A673 (cell line): ENCODE data around the gene ROR1. TPM values are rescaled to one million over a fixed set of nuclear protein-coding genes. Genes with fewer than 3 reads are reported as not detected.

ENCODE experiments used
- BruUV-seq: library from RNA; stranded (reverse); fragments of 400-500 nt; replicated peaks from 2 replicates; lab custom pipeline; 2021; lab: Mats Ljungman, UMichigan
- CTCF ChIA-PET: fragments of 300-600 bp; sonication (Branson Sonifier 250); formaldehyde crosslinking; loops from one replicate; lab custom pipeline; 2022; ENCODE audit warnings: antibody characterized with exemption; lab: Charles Lee
- POLR2A ChIA-PET: fragments of 300-600 bp; sonication (Branson Sonifier 250); formaldehyde crosslinking; loops from one replicate; lab custom pipeline; 2022; ENCODE audit warnings: antibody characterized with exemption; ENCODE audit not compliant: low non-redundant PET; lab: Charles Lee
- DNase-seq: peaks from one replicate; pipeline ENCODE4 v3.0.0-alpha.2; 2015; ENCODE audit warnings: low spot score
- H3K27ac ChIP-seq: fragments of 200-600 bp; sonication (generic); 2 replicates; pipeline ENCODE4 v1.5.1; 2016; ENCODE audit warnings: mixed run types, low read depth, mild to moderate bottlenecking, mixed read lengths, antibody characterized with exemption, low read length; ENCODE audit not compliant: poor library complexity, severe bottlenecking
- H3K27me3 ChIP-seq: fragments of 200-600 bp; sonication (generic); replicated peaks from 2 replicates; pipeline ENCODE4 v1.6.1; 2017; ENCODE audit warnings: mixed run types, low read depth, mild to moderate bottlenecking, mixed read lengths, antibody characterized with exemption, low read length; ENCODE audit not compliant: insufficient read depth, poor library complexity
- H3K36me3 ChIP-seq: fragments of 200-600 bp; sonication (generic); 2 replicates; pipeline ENCODE4 v1.6.1; 2016; ENCODE audit warnings: mixed run types, mild to moderate bottlenecking, mixed read lengths, antibody characterized with exemption, low read length; ENCODE audit not compliant: insufficient read depth, poor library complexity, severe bottlenecking
- H3K4me1 ChIP-seq: fragments of 200-600 bp; sonication (generic); 2 replicates; pipeline ENCODE4 v1.6.1; 2017; ENCODE audit warnings: mixed run types, mild to moderate bottlenecking, mixed read lengths, antibody characterized with exemption, low read length; ENCODE audit not compliant: insufficient read depth, poor library complexity, severe bottlenecking
- H3K4me3 ChIP-seq: fragments of 200-600 bp; sonication (generic); 2 replicates; pipeline ENCODE4 v1.5.1; 2016; ENCODE audit warnings: low read depth, mixed run types, mild to moderate bottlenecking, mixed read lengths, low read length; ENCODE audit not compliant: poor library complexity, severe bottlenecking
- H3K9me3 ChIP-seq: fragments of 200-600 bp; sonication (generic); 2 replicates; pipeline ENCODE4 v1.6.1; 2016; ENCODE audit warnings: mixed run types, low read depth, mild to moderate bottlenecking, mixed read lengths, antibody characterized with exemption, low read length; ENCODE audit not compliant: poor library complexity, severe bottlenecking
- EZH2 ChIP-seq: fragments of 200-600 bp; sonication (generic); IDR thresholded peaks from 2 replicates; pipeline ENCODE4 v1.6.1; 2017; ENCODE audit warnings: borderline replicate concordance, low read depth, mild to moderate bottlenecking, mixed read lengths, antibody characterized with exemption, low read length; ENCODE audit not compliant: poor library complexity, severe bottlenecking
- intact Hi-C: fragments of 100-400 bp; cut with micrococcal nuclease; formaldehyde crosslinking; loops from one replicate; pipeline ENCODE4 v1.10.0; 2022; ENCODE audit not compliant: unreplicated experiment
- total RNA-seq: library from RNA; stranded (reverse); gene quantifications from 2 replicates; pipeline ENCODE4 v1.2.3, GENCODE V29; 2021
- TF ChIP-seq, protein P1 (sequence below): fragments of 300-800, 200-600 bp; sonication (generic); conservative IDR thresholded peaks from 2 replicates; pipeline ENCODE4 v1.5.1; 2017; ENCODE audit warnings: low read depth, mild to moderate bottlenecking, antibody characterized with exemption, low read length, moderate library complexity, mixed read lengths

Gene ROR1
- total RNA-seq, 1 experiment from 2014 or later, result 7.4 TPM

DNA sequence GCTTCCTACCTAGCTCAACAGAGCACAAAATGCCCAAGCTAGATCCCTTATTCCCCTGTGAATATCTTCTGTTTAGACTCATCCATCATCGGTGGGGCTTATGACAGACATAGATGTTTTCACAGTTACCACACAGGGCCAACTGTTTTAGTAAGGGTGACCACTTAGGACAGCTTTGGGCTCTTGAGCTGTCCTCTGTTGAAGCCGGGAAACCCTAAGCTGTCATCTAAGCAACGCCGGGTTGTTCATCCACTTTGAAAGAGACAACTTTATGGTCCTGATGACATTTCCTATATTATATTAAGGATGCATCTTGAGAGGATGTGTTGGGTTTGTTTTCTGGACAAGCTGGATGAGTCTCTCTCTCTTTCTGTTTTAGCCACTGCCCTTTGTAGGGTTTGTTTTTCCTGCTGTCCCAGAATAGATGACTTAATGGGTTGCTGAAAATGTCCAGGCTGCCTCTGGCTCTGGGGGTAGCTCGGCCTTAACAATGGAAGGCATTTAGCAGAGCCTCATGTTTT is 319.1 kb downstream of the ROR1 start:
- no peaks in the 10 kb centered on the region for H3K36me3 ChIP-seq
- DNase-seq, result no peak
- no peaks in the 10 kb centered on the region for H3K9me3 ChIP-seq
- intact Hi-C loops, result no loop called here
- H3K4me1 ChIP-seq, result no peaks in the 10 kb centered on the region
- POLR2A ChIA-PET, result interaction anchor here (0.6 kb wide), 1 partner anchor 397 kb away, joined by 10 read pairs; no protein-coding TSS in a partner anchor
- no peak overlapping the region for H3K4me3 ChIP-seq
- H3K27me3 ChIP-seq, result no peaks in the 10 kb centered on the region
- CTCF ChIA-PET, result no interaction called here
- BruUV-seq, result no TSS peak
- no peak overlapping the region for H3K27ac ChIP-seq
- TF ChIP-seq, protein P1, sequence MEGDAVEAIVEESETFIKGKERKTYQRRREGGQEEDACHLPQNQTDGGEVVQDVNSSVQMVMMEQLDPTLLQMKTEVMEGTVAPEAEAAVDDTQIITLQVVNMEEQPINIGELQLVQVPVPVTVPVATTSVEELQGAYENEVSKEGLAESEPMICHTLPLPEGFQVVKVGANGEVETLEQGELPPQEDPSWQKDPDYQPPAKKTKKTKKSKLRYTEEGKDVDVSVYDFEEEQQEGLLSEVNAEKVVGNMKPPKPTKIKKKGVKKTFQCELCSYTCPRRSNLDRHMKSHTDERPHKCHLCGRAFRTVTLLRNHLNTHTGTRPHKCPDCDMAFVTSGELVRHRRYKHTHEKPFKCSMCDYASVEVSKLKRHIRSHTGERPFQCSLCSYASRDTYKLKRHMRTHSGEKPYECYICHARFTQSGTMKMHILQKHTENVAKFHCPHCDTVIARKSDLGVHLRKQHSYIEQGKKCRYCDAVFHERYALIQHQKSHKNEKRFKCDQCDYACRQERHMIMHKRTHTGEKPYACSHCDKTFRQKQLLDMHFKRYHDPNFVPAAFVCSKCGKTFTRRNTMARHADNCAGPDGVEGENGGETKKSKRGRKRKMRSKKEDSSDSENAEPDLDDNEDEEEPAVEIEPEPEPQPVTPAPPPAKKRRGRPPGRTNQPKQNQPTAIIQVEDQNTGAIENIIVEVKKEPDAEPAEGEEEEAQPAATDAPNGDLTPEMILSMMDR, result no peak
- TF ChIP-seq EZH2, result no peak

DNA sequence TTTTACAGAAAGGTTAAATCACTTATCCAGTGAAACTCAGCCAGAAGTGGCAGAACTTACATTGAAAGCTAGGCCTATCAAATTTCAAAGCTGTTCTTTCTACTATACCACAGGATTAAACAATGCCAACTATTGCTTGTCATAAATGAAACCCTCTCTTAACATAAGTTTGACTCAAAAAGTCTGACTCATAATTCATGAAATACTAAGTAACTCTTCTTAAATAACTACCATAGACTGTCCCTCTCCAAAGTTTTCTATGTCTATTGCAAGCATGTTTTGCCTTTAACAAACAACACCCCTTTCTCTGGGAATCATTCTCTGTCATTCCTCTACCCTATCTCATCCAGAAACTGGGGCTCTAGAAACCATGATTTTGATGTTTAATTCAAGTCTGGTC is 320.1 kb downstream of the ROR1 start:
- Histone ChIP-seq H3K36me3 (no peaks in the 10 kb centered on the region), H3K9me3 (no peaks in the 10 kb centered on the region), H3K4me3 (no peak overlapping the region), H3K27ac (no peak overlapping the region), H3K4me1 (peaks cover 8% of the 10 kb centered on the region), H3K27me3 (no peaks in the 10 kb centered on the region)
- TF ChIP-seq, protein P1, result no peak
- TF ChIP-seq EZH2, result no peak
- POLR2A ChIA-PET, result no interaction called here
- no TSS peak for BruUV-seq
- CTCF ChIA-PET, result no interaction called here
- no peak for DNase-seq
- intact Hi-C loops, result no loop called here

DNA sequence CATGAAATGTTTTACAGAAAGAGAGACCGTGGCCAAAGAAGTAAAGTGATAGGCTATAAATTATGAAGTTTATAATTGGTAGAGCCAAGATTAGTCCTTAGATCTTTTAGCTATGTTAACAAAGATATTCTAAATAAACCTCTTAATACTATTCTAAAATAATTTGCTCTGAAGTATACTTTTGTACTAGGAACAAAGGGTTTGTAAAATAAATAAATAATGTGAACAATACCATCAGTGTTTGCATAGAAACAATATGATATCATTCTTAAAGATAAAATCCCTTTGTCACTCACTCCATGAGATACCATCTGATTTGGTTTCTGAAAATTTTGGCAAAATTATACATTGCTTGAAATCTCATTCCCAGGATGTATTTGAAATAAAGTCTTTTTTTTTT is 322.0 kb downstream of the ROR1 start:
- ChIA-PET CTCF (no interaction called here), POLR2A (no interaction called here)
- no peak overlapping the region for H3K4me3 ChIP-seq
- intact Hi-C loops, result no loop called here
- no peaks in the 10 kb centered on the region for H3K9me3 ChIP-seq
- H3K27me3 ChIP-seq, result no peaks in the 10 kb centered on the region
- H3K27ac ChIP-seq, result no peak overlapping the region
- TF ChIP-seq, protein P1, result no peak
- TF ChIP-seq EZH2, result no peak
- no peaks in the 10 kb centered on the region for H3K36me3 ChIP-seq
- DNase-seq, result no peak
- peaks cover 8% of the 10 kb centered on the region for H3K4me1 ChIP-seq
- no TSS peak for BruUV-seq
